Breast epithelium (tissue), 3 donors: ENCODE measurements around the gene AKIRIN1.

Experiments used
- CTCF ChIP-seq, 3 donors: fragments of 450-650 bp; IDR thresholded peaks; one replicate each; pipeline ENCODE4 v1.5.1; 2016 to 2017; ENCODE audit warnings: antibody characterized with exemption in 3 of 3, mild to moderate bottlenecking in 3 of 3, moderate library complexity in 3 of 3
- POLR2A ChIP-seq: fragments of 450-650 bp; IDR thresholded peaks from one replicate; pipeline ENCODE4 v1.6.1; 2016; ENCODE audit warnings: antibody characterized with exemption, mild to moderate bottlenecking, moderate library complexity
- POLR2AphosphoS5 ChIP-seq, 3 donors: sonication (generic); formaldehyde crosslinking; IDR thresholded peaks; one replicate each; pipeline ENCODE4 v1.6.1; 2017; ENCODE audit warnings: antibody characterized with exemption in 3 of 3

- TF ChIP-seq CTCF (IDR thresholded peaks at IDR 0.05) (no peak), POLR2AphosphoS5 (IDR thresholded peaks at IDR 0.05) (no peak), POLR2A (no peak)
These were observed 58.9 kb downstream of the AKIRIN1 start for GRCh38 chr1:39050001-39050400.
